ENCODE data around the gene AGAP3.

GRCh38 chr7:151175047-151175792, 88.9 kb downstream of the AGAP3 start:
- TF ChIP-seq ZNF274 (IDR thresholded peaks at IDR 0.05; ENCODE audit: low read depth, low read length) (no peak), SUZ12 (IDR thresholded peaks at IDR 0.05; ENCODE audit: extremely low read depth, insufficient read depth, insufficient read length) (no peak)
